Measurements from ENCODE around the gene SCAP. TPM values are rescaled to one million over a fixed set of nuclear protein-coding genes. Genes with fewer than 3 reads are reported as not detected.

SCAP gene
- total and polyA plus RNA-seq, 2 donors (not counting 1 experiment from before 2014, with no cell fraction given), result 55.8 to 113 TPM

- no peak for DNase-seq
- Histone ChIP-seq H3K27me3 (replicated peaks in 1 of 4; ENCODE audit: control extremely low read depth in 1 of 4, control insufficient read depth in 3 of 4, insufficient read depth in 4 of 4, low read length in 3 of 4) (no peaks in the 10 kb centered on the region), H2AFZ (ENCODE audit: insufficient read depth, low read depth, low read length, poor library complexity, severe bottlenecking) (no peak overlapping the region), H3K27ac (ENCODE audit: low read length in 2 of 2) (no peak overlapping the region), H3K36me3 (replicated peaks in 1 of 2; ENCODE audit: control extremely low read depth in 1 of 2, control insufficient read depth in 1 of 2, extremely low read depth in 1 of 2, insufficient read depth in 2 of 2, low read length in 1 of 2) (no peaks in the 10 kb centered on the region), H3K9ac (ENCODE audit: low read length) (no peak overlapping the region), H3K9me3 (ENCODE audit: control extremely low read depth in 1 of 3, control insufficient read depth in 2 of 3, insufficient read depth in 1 of 3, low read length in 2 of 3) (no peaks in the 10 kb centered on the region), H4K20me1 (ENCODE audit: control insufficient read depth, insufficient read depth, low read length, poor library complexity, severe bottlenecking) (no peaks in the 10 kb centered on the region), H3K4me2 (replicated peaks; ENCODE audit: low read depth, low read length, poor library complexity, severe bottlenecking) (no peak overlapping the region), H3K4me3 (ENCODE audit: control extremely low read depth in 1 of 5, extremely low read depth in 1 of 5, insufficient read depth in 1 of 5, low read depth in 2 of 5, low read length in 4 of 5) (no peak overlapping the region), H3K79me2 (ENCODE audit: control insufficient read depth, insufficient read depth, low read length) (peaks cover 3% of the 10 kb centered on the region), H3K4me1 (ENCODE audit: control insufficient read depth in 2 of 2, insufficient read depth in 2 of 2, low read length in 2 of 2) (peaks cover 3 to 4% of the 10 kb centered on the region in 2 donors)
- no peak for TF ChIP-seq CTCF (IDR thresholded peaks at IDR 0.05)
- no peak for TF ChIP-seq EZH2 (IDR thresholded peaks at IDR 0.05; ENCODE audit: borderline replicate concordance, insufficient read depth, low read depth, low read length, poor library complexity, severe bottlenecking)
- no peak for ATAC-seq (ENCODE audit: low read depth)
- no CpG with 5 or more reads among the region's 2 CpGs for WGBS (ENCODE audit: insufficient coverage)
- ChIA-PET POLR2A (interaction anchor here (0.6 kb wide), 1 partner anchor 1336 kb away, joined by 3 read pairs; no protein-coding TSS in a partner anchor), CTCF (interaction anchor here (0.7 to 1.6 kb wide), 2 partner anchors 97 to 883 kb away, joined by 3 to 4 read pairs; no protein-coding TSS in a partner anchor)
- H3K27me3 Mint-ChIP-seq, result no peaks in the 10 kb centered on the region
- no peak overlapping the region for H3K4me3 Mint-ChIP-seq
- intact Hi-C loops (cut with micrococcal nuclease), result no loop called here
- no peak overlapping the region for H3K27ac Mint-ChIP-seq
- no peaks in the 10 kb centered on the region for H3K9me3 Mint-ChIP-seq (ENCODE audit: insufficient read depth)
- peaks cover 6% of the 10 kb centered on the region for H3K4me1 Mint-ChIP-seq
These were observed 42.2 kb upstream of the SCAP start for GRCh38 chr3:47517937-47518336.

- ChIA-PET POLR2A (no interaction called here), CTCF (interaction anchor here (0.6 to 1.5 kb wide), 3 partner anchors 10 to 207 kb away, joined by 3 read pairs; no protein-coding TSS in a partner anchor)
- TF ChIP-seq EZH2 (IDR thresholded peaks at IDR 0.05; ENCODE audit: borderline replicate concordance, insufficient read depth, low read depth, low read length, poor library complexity, severe bottlenecking), result no peak
- TF ChIP-seq CTCF (IDR thresholded peaks at IDR 0.05), result no peak
- H3K4me3 ChIP-seq (ENCODE audit: control extremely low read depth in 1 of 5, extremely low read depth in 1 of 5, insufficient read depth in 1 of 5, low read depth in 2 of 5, low read length in 4 of 5), result no peak overlapping the region
- no peak overlapping the region for H3K4me3 Mint-ChIP-seq
- no peak overlapping the region for H3K27ac Mint-ChIP-seq
- ATAC-seq (ENCODE audit: low read depth), result no peak
- DNase-seq, result no peak
- no peak overlapping the region for H3K9ac ChIP-seq (ENCODE audit: low read length)
- WGBS (ENCODE audit: insufficient coverage), result 93% methylated on average over 3 of the region's 5 CpGs
- H3K4me1 ChIP-seq (ENCODE audit: control insufficient read depth in 2 of 2, insufficient read depth in 2 of 2, low read length in 2 of 2), result peaks cover 0 to 9% of the 10 kb centered on the region in 2 donors
- no peaks in the 10 kb centered on the region for H4K20me1 ChIP-seq (ENCODE audit: control insufficient read depth, insufficient read depth, low read length, poor library complexity, severe bottlenecking)
- no peaks in the 10 kb centered on the region for H3K36me3 ChIP-seq (replicated peaks in 1 of 2; ENCODE audit: control extremely low read depth in 1 of 2, control insufficient read depth in 1 of 2, extremely low read depth in 1 of 2, insufficient read depth in 2 of 2, low read length in 1 of 2)
- intact Hi-C loops (cut with micrococcal nuclease), result no loop called here
- no peaks in the 10 kb centered on the region for H3K27me3 Mint-ChIP-seq
- peaks cover 16% of the 10 kb centered on the region for H3K4me1 Mint-ChIP-seq
- H3K27ac ChIP-seq (ENCODE audit: low read length in 2 of 2), result no peak overlapping the region
- peak overlapping the region; percentile 28 for H2AFZ ChIP-seq (ENCODE audit: insufficient read depth, low read depth, low read length, poor library complexity, severe bottlenecking)
- no peaks in the 10 kb centered on the region for H3K9me3 Mint-ChIP-seq (ENCODE audit: insufficient read depth)
- H3K79me2 ChIP-seq (ENCODE audit: control insufficient read depth, insufficient read depth, low read length), result peaks cover 22% of the 10 kb centered on the region
- H3K9me3 ChIP-seq (ENCODE audit: control extremely low read depth in 1 of 3, control insufficient read depth in 2 of 3, insufficient read depth in 1 of 3, low read length in 2 of 3), result peaks cover 0 to 2% (median 0%) of the 10 kb centered on the region in 3 donors
- H3K4me2 ChIP-seq (replicated peaks; ENCODE audit: low read depth, low read length, poor library complexity, severe bottlenecking), result no peak overlapping the region
- no peaks in the 10 kb centered on the region for H3K27me3 ChIP-seq (replicated peaks in 1 of 4; ENCODE audit: control extremely low read depth in 1 of 4, control insufficient read depth in 3 of 4, insufficient read depth in 4 of 4, low read length in 3 of 4)
These were observed 40.2 kb upstream of the SCAP start for GRCh38 chr3:47515864-47516319.

Measured in B cell (primary cell).